Stimulated activated CD4-positive, alpha-beta T cell treated with anti-CD3 and anti-CD28 coated beads, Interleukin-2, amount 100 ng/mL, for 48 hours (primary cell): ENCODE measurements around the gene IL12B.
A peak's percentile ranks its signal among the peaks of the same experiment; 100 is the strongest.
"Not testable (repeated sequence)": the region's sequence is repeated elsewhere in the genome, so short reads cannot be mapped to it uniquely, and the experiment has no call there.

Source experiments
- DNase-seq, 2 donors: peaks; one replicate each; pipeline ENCODE4 v3.0.0-alpha.2; 2020

The IL12B gene

GRCh38 chr5:159332800-159333544 lies 2.7 kb upstream of the IL12B start:
- no peak for DNase-seq

- peak; percentile 77 to 78 for DNase-seq
Observed at GRCh38 chr5:159331093-159331973, 1.0 kb upstream of the IL12B start.

GRCh38 chr5:159324986-159325385 lies 5.3 kb downstream of the IL12B start:
- DNase-seq, result no peak

- DNase-seq, result no peak
Observed at GRCh38 chr5:159324102-159324755, 6.1 kb downstream of the IL12B start.

- DNase-seq, result no peak
Observed at GRCh38 chr5:159322180-159322579, 8.1 kb downstream of the IL12B start.

GRCh38 chr5:159319832-159320231 lies 10.5 kb downstream of the IL12B start:
- no peak for DNase-seq

- no peak for DNase-seq
Observed at GRCh38 chr5:159319363-159319762, 10.9 kb downstream of the IL12B start.

GRCh38 chr5:159318448-159318847 lies 11.8 kb downstream of the IL12B start:
- DNase-seq, result no peak

- DNase-seq, result no peak
Observed at GRCh38 chr5:159317849-159318248, 12.4 kb downstream of the IL12B start.

GRCh38 chr5:159316519-159317383 lies 13.5 kb downstream of the IL12B start:
- DNase-seq, result peak in 1 of 2 donors; percentile 21

- DNase-seq, result no peak
Observed at GRCh38 chr5:159313197-159313596, 17.1 kb downstream of the IL12B start.

- DNase-seq, result no peak
Observed at GRCh38 chr5:159311063-159311462, 19.2 kb downstream of the IL12B start.

- peak in 1 of 2 donors; percentile 30 for DNase-seq
Observed at GRCh38 chr5:159310511-159310910, 19.8 kb downstream of the IL12B start.

- DNase-seq, result no peak
Observed at GRCh38 chr5:159309689-159310433, 20.4 kb downstream of the IL12B start.

GRCh38 chr5:159304961-159305595 lies 25.2 kb downstream of the IL12B start:
- DNase-seq, result no peak

- no peak for DNase-seq
Observed at GRCh38 chr5:159303286-159303685, 27.0 kb downstream of the IL12B start.

GRCh38 chr5:159301929-159302860 lies 28.1 kb downstream of the IL12B start:
- DNase-seq, result not testable (repeated sequence)

GRCh38 chr5:159301466-159301865 lies 28.8 kb downstream of the IL12B start:
- no peak for DNase-seq

GRCh38 chr5:159297300-159297699 lies 33.0 kb downstream of the IL12B start:
- not testable (repeated sequence) for DNase-seq

GRCh38 chr5:159294921-159295320 lies 35.4 kb downstream of the IL12B start:
- DNase-seq, result no peak
